BE2C (cell line): ENCODE results near the gene NRN1L.
A peak's percentile ranks its signal among the peaks of the same experiment; 100 is the strongest.

Experiments used
- DNase-seq: peaks from one replicate; pipeline ENCODE4 v3.0.0-alpha.2; 2020
- H3K27me3 ChIP-seq: fragments of 250-450 bp; sonication (Bioruptor Pico); 2 replicates; pipeline ENCODE4 v1.5.1; 2020; ENCODE audit warnings: mild to moderate bottlenecking
- H3K36me3 ChIP-seq: fragments of 250-450 bp; sonication (Bioruptor Pico); 2 replicates; pipeline ENCODE4 v1.5.1; 2020; ENCODE audit warnings: mild to moderate bottlenecking
- H3K4me1 ChIP-seq: fragments of 250-450 bp; sonication (Bioruptor Pico); 2 replicates; pipeline ENCODE4 v1.5.1; 2020
- H3K4me3 ChIP-seq: 2 replicates; pipeline ENCODE4 v1.5.1; 2011; ENCODE audit warnings: low read depth, low read length
- H3K9me3 ChIP-seq: fragments of 250-450 bp; sonication (Bioruptor Pico); 2 replicates; pipeline ENCODE4 v1.5.1; 2020
- TF ChIP-seq, protein P1 (sequence below): IDR thresholded peaks from 2 replicates; pipeline ENCODE4 v1.5.1; 2012; ENCODE audit warnings: mild to moderate bottlenecking, low read depth, low read length

Gene NRN1L

DNA sequence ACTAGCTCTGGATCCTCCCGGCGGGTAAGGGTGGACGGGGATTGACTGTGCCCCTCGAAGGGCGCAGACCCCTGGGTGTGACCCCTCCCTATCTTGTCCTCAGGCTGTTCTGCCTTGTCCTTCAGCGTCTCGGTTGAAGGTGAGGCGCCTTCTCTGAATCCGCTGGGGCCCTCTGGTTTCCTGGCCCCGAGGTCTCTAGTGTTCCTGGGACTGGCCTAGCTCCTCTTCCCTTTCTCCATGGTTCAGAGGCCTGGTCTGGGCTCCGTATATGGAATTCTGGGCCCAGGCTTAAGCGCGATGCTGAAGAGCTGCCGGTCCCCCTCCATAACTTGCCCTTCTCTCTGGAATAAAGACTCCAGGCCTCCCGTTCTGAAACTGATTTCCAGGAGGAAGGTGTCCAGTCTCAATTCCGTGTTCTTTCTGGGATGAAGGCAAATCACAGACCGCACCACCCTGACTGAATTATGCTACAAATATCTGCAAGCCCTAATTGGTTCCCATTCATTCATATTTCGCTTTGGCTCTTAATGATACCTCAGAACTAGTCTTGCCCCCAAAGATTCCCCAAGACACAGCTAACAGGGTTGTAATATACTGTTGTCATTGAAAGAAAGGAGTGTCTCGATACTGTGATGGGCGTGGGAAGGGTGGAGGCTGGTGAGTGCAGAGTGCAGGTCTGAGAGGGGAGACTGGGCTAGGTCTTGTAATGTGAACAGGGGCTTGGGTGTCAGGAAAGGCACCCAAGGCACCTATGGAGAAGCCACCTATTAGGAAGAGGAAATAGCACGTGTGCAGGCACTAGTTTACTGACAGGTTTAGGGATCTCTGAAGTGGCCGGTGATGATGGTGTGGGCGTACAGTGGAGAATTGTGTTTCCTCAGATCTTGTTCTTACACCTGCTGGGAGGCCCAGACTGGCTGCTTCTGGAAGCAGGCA, 11.0 kb upstream of the NRN1L start:
- TF ChIP-seq, protein P1, sequence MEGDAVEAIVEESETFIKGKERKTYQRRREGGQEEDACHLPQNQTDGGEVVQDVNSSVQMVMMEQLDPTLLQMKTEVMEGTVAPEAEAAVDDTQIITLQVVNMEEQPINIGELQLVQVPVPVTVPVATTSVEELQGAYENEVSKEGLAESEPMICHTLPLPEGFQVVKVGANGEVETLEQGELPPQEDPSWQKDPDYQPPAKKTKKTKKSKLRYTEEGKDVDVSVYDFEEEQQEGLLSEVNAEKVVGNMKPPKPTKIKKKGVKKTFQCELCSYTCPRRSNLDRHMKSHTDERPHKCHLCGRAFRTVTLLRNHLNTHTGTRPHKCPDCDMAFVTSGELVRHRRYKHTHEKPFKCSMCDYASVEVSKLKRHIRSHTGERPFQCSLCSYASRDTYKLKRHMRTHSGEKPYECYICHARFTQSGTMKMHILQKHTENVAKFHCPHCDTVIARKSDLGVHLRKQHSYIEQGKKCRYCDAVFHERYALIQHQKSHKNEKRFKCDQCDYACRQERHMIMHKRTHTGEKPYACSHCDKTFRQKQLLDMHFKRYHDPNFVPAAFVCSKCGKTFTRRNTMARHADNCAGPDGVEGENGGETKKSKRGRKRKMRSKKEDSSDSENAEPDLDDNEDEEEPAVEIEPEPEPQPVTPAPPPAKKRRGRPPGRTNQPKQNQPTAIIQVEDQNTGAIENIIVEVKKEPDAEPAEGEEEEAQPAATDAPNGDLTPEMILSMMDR, result no peak
- peaks cover 4% of the 10 kb centered on the region for H3K4me1 ChIP-seq
- no peak for DNase-seq
- H3K4me3 ChIP-seq, result peak overlapping the region; percentile 98
- H3K27me3 ChIP-seq, result no peaks in the 10 kb centered on the region
- H3K9me3 ChIP-seq, result no peaks in the 10 kb centered on the region
- H3K36me3 ChIP-seq, result peaks cover 52% of the 10 kb centered on the region

DNA sequence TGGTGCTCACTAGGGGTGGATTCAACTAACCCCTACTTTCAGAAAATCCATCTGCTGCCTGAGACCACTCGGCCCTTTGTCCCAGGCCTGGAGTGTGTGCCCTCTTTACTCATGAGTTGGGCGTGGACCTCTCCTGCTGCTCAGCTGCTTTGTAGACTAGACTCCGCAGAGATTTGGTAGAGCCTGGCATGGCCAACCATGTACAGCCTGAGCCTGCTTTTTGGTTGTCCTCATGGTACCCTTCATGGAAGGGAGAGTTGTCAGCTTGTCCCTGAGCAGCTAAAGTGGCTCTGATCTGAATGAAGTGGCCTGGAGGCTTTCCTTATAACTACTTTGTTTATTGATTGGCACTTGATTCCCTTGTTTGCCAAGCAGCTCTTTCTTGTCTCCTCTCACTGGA, 10.3 kb upstream of the NRN1L start:
- peaks cover 52% of the 10 kb centered on the region for H3K36me3 ChIP-seq

DNA sequence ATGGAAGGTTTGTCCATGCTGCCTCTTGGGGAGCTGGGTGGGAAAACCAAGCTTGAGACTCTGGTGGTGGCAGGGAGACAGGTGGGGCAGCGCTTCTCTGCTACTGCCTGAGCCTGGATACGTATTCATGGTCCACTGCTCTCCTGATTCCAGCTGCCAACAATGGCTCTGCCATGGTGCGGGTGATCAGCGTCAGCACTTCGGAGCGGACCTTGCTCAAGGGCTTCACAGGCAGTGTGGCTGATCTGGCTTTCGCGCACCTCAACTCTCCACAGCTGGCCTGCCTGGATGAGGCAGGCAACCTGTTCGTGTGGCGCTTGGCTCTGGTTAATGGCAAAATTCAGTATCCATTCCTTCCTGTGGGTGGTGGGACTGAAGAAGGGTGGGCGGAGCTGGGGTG, 7.6 kb upstream of the NRN1L start:
- Histone ChIP-seq H3K9me3 (no peaks in the 10 kb centered on the region), H3K4me1 (peaks cover 4% of the 10 kb centered on the region), H3K27me3 (no peaks in the 10 kb centered on the region), H3K4me3 (no peak overlapping the region), H3K36me3 (peaks cover 57% of the 10 kb centered on the region)
- DNase-seq, result no peak
- TF ChIP-seq, protein P1, result no peak

More for the DNA sequence above, 10.3 kb upstream of the NRN1L start:
- H3K4me1 ChIP-seq, result peaks cover 4% of the 10 kb centered on the region
- DNase-seq, result no peak
- H3K4me3 ChIP-seq, result peak overlapping the region; percentile 98; the same call in 1 of the 2 replicates
- TF ChIP-seq, protein P1, result no peak
- H3K9me3 ChIP-seq, result no peaks in the 10 kb centered on the region
- H3K27me3 ChIP-seq, result no peaks in the 10 kb centered on the region

DNA sequence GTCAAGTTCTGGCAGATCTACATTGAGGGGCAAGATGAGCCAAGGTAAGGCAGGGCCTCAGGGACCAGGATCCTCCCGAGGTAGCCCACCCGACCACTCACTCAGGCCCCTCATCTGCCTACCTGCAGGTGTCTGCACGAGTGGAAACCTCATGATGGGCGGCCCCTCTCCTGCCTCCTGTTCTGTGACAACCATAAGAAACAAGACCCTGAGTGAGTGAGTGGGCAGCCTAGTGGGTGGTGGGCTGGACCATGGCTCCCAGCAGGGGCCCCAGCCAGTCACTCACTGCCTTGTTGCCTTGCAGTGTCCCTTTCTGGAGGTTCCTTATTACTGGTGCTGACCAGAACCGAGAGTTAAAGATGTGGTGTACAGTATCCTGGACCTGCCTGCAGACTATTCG, 6.5 kb upstream of the NRN1L start:
- TF ChIP-seq, protein P1, result no peak

DNA sequence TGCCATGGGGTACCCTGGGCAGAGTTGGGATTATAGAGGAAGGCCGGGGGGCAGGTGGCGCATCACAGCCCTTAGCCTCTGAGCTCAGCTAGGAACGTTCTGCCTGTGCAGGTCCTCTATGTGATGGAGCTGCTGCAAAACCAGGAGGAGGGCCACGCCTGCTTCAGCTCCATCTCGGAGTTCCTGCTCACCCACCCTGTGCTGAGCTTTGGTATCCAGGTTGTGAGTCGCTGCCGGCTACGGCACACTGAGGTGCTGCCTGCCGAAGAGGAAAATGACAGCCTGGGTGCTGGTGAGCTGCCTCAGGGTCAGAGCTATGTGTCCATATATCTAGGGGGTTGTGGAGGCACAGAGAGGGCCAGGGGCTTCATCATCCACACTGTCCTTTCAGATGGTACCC, 5.8 kb upstream of the NRN1L start:
- TF ChIP-seq, protein P1, result no peak
- Histone ChIP-seq H3K4me1 (peaks cover 3% of the 10 kb centered on the region), H3K4me3 (no peak overlapping the region), H3K9me3 (no peaks in the 10 kb centered on the region), H3K36me3 (peaks cover 74% of the 10 kb centered on the region), H3K27me3 (no peaks in the 10 kb centered on the region)
- no peak for DNase-seq

More for the DNA sequence above, 6.5 kb upstream of the NRN1L start:
- Histone ChIP-seq H3K36me3 (peaks cover 68% of the 10 kb centered on the region), H3K27me3 (no peaks in the 10 kb centered on the region), H3K4me1 (peaks cover 4% of the 10 kb centered on the region), H3K9me3 (no peaks in the 10 kb centered on the region), H3K4me3 (no peak overlapping the region)
- no peak for DNase-seq

DNA sequence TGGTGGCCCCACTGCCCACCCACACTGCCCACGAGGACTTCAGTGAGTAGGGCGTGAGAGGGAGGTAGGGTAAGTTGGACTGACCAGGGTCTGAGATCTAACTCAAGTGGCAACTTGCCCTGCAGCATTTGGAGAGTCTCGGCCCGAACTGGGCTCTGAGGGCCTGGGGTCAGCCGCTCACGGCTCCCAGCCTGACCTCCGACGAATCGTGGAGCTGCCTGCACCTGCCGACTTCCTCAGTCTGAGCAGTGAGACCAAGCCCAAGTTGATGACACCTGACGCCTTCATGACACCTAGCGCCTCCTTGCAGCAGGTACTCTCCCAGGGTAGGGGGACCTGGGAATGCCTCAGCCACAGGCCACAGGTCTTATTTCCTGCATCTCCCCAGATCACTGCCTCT, 5.2 kb upstream of the NRN1L start:
- TF ChIP-seq, protein P1, result no peak
- Histone ChIP-seq H3K36me3 (peaks cover 78% of the 10 kb centered on the region), H3K9me3 (no peaks in the 10 kb centered on the region), H3K4me1 (no peaks in the 10 kb centered on the region), H3K27me3 (no peaks in the 10 kb centered on the region), H3K4me3 (no peak overlapping the region)
- DNase-seq, result no peak
